ENCODE data around the gene CORO1A.
A peak's percentile ranks its signal among the peaks of the same experiment; 100 is the strongest.

CORO1A gene

DNA sequence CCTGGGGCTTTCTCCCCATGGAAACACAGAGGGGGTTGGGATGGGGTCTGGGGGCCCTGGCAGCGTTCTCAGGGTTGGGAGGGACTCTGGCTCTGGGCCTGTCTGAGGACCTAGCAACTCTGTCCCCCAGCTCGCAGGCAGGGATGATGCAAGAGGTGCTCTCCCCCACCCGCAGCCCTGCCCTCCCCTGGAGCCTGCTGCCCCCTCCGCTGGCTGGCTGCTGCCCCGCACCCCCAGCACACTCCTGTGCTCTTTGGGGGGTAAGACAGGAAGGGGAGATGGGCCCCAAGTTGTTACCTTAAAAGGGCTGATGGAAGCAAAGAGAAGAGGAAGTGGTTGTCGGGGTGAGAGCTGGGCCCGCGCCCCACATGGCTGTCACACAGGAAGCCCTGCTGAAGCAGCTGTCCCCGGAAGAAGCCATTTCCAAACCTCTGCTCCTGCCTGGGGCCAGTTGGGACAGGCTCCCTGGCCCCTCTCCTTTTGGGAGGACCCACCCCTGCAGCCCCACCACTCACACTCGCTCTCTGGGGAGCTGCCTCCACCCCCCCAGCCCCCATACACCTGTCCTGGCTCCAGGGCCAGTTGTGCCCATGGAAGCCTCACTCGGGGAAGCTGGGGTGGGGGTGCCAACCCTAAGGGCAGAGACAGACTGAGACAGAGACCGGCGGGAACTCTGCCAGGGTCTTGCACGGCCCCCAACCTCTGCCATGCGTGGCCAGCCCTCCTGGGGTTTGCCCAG, 2.5 kb downstream of the CORO1A start:
- H3K36me3 ChIP-seq (replicated peaks; ENCODE audit: insufficient read depth, low read length) = no peaks in the 10 kb centered on the region; the same call in 1 of the 2 replicates
- H3K79me2 ChIP-seq (ENCODE audit: low read length) = peaks cover 49% of the 10 kb centered on the region
- peak overlapping the region; percentile 92 for H3K27ac ChIP-seq (ENCODE audit: low read length)
- H4K20me1 ChIP-seq (ENCODE audit: insufficient read depth, low read length) = no peaks in the 10 kb centered on the region
- no peak overlapping the region for H2AFZ ChIP-seq (ENCODE audit: low read length)
- H3K9ac ChIP-seq (ENCODE audit: low read length) = peak overlapping the region; percentile 87
- peak overlapping the region; percentile 98 for H3K4me3 ChIP-seq (ENCODE audit: low read length)
- peaks cover 41% of the 10 kb centered on the region; the same call in 1 of the 2 replicates for H3F3A ChIP-seq (ENCODE audit: insufficient read depth, low read length)
- no peaks in the 10 kb centered on the region for H3K9me3 ChIP-seq (replicated peaks; ENCODE audit: insufficient read depth, low read length)
- H3K27me3 ChIP-seq (replicated peaks; ENCODE audit: insufficient read depth, low read length) = no peaks in the 10 kb centered on the region
- DNase-seq = peak; percentile 78
- peak overlapping the region; percentile 98 for H3K4me2 ChIP-seq (ENCODE audit: low read depth, low read length)
- no peaks in the 10 kb centered on the region for H3K9me2 ChIP-seq (replicated peaks; ENCODE audit: insufficient read depth, low read length)
- TF ChIP-seq EZH2phosphoT487 (IDR thresholded peaks at IDR 0.05; ENCODE audit: low read length) = no peak
- TF ChIP-seq, protein P1, sequence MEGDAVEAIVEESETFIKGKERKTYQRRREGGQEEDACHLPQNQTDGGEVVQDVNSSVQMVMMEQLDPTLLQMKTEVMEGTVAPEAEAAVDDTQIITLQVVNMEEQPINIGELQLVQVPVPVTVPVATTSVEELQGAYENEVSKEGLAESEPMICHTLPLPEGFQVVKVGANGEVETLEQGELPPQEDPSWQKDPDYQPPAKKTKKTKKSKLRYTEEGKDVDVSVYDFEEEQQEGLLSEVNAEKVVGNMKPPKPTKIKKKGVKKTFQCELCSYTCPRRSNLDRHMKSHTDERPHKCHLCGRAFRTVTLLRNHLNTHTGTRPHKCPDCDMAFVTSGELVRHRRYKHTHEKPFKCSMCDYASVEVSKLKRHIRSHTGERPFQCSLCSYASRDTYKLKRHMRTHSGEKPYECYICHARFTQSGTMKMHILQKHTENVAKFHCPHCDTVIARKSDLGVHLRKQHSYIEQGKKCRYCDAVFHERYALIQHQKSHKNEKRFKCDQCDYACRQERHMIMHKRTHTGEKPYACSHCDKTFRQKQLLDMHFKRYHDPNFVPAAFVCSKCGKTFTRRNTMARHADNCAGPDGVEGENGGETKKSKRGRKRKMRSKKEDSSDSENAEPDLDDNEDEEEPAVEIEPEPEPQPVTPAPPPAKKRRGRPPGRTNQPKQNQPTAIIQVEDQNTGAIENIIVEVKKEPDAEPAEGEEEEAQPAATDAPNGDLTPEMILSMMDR (IDR thresholded peaks at IDR 0.05; ENCODE audit: low read length) = no peak
- no peak for TF ChIP-seq EZH2 (optimal IDR thresholded peaks at IDR 0.05; ENCODE audit: low read depth, low read length)
- peaks cover 31% of the 10 kb centered on the region for H3K4me1 ChIP-seq (ENCODE audit: low read length)

DNA sequence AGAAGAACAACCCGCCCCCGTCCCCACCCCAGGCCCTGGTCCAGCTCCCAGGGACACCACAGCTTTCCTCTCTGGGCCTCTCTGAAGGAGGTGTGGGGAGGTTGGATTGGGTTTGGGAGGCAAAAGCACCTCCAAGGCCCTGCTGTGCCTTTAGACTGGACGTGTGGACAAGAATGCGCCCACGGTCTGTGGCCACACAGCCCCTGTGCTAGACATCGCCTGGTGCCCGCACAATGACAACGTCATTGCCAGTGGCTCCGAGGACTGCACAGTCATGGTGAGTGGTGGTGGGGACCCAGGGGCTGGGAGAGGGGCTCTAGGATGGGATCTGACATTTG, 3.0 kb downstream of the CORO1A start:
- Histone ChIP-seq H3F3A (ENCODE audit: insufficient read depth, low read length) (peaks cover 41% of the 10 kb centered on the region; the same call in 1 of the 2 replicates), H3K4me1 (ENCODE audit: low read length) (peaks cover 31% of the 10 kb centered on the region), H4K20me1 (ENCODE audit: insufficient read depth, low read length) (no peaks in the 10 kb centered on the region), H3K9ac (ENCODE audit: low read length) (peak overlapping the region; percentile 87; the same call in 1 of the 2 replicates), H3K4me2 (ENCODE audit: low read depth, low read length) (peak overlapping the region; percentile 98), H3K36me3 (replicated peaks; ENCODE audit: insufficient read depth, low read length) (no peaks in the 10 kb centered on the region; the same call in 1 of the 2 replicates), H3K4me3 (ENCODE audit: low read length) (peak overlapping the region; percentile 98; the same call in 1 of the 2 replicates), H3K27ac (ENCODE audit: low read length) (peak overlapping the region; percentile 92; the same call in 1 of the 2 replicates), H3K27me3 (replicated peaks; ENCODE audit: insufficient read depth, low read length) (no peaks in the 10 kb centered on the region), H3K9me2 (replicated peaks; ENCODE audit: insufficient read depth, low read length) (no peaks in the 10 kb centered on the region), H2AFZ (ENCODE audit: low read length) (no peak overlapping the region), H3K9me3 (replicated peaks; ENCODE audit: insufficient read depth, low read length) (no peaks in the 10 kb centered on the region), H3K79me2 (ENCODE audit: low read length) (peaks cover 49% of the 10 kb centered on the region)
- no peak for TF ChIP-seq EZH2 (optimal IDR thresholded peaks at IDR 0.05; ENCODE audit: low read depth, low read length)
- TF ChIP-seq EZH2phosphoT487 (IDR thresholded peaks at IDR 0.05; ENCODE audit: low read length) = no peak
- TF ChIP-seq, protein P1 (IDR thresholded peaks at IDR 0.05; ENCODE audit: low read length) = no peak
- DNase-seq = no peak

DNA sequence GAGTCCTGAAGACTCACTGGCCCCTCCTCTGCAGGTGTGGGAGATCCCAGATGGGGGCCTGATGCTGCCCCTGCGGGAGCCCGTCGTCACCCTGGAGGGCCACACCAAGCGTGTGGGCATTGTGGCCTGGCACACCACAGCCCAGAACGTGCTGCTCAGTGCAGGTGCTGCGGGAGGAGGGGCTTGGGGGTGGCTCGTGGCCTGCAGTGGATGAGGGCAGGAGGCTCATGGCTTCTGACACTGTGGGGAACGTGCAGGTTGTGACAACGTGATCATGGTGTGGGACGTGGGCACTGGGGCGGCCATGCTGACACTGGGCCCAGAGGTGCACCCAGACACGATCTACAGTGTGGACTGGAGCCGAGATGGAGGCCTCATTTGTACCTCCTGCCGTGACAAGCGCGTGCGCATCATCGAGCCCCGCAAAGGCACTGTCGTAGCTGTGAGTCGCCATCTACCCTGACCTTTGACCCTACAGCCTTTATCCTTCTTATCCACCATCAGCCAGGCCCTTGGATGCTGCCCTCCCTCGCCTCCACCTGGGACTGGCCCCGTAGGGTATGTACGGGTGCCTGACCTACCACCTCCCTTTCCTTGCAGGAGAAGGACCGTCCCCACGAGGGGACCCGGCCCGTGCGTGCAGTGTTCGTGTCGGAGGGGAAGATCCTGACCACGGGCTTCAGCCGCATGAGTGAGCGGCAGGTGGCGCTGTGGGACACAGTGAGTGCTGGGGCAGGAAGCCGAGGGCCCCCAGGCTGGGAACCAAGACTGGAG, 3.6 kb downstream of the CORO1A start:
- H3K36me3 ChIP-seq (replicated peaks; ENCODE audit: insufficient read depth, low read length) = no peaks in the 10 kb centered on the region; the same call in 1 of the 2 replicates
- no peaks in the 10 kb centered on the region for H4K20me1 ChIP-seq (ENCODE audit: insufficient read depth, low read length)
- H3K4me1 ChIP-seq (ENCODE audit: low read length) = peaks cover 31% of the 10 kb centered on the region
- no peak overlapping the region; the same call in 1 of the 2 replicates for H3K9ac ChIP-seq (ENCODE audit: low read length)
- DNase-seq = peak; percentile 52
- no peaks in the 10 kb centered on the region for H3K9me3 ChIP-seq (replicated peaks; ENCODE audit: insufficient read depth, low read length)
- H3K27ac ChIP-seq (ENCODE audit: low read length) = peak overlapping the region; percentile 92; the same call in 1 of the 2 replicates
- no peak overlapping the region for H2AFZ ChIP-seq (ENCODE audit: low read length)
- H3K4me3 ChIP-seq (ENCODE audit: low read length) = no peak overlapping the region
- H3K9me2 ChIP-seq (replicated peaks; ENCODE audit: insufficient read depth, low read length) = no peaks in the 10 kb centered on the region
- H3F3A ChIP-seq (ENCODE audit: insufficient read depth, low read length) = peaks cover 41% of the 10 kb centered on the region; the same call in 1 of the 2 replicates
- H3K27me3 ChIP-seq (replicated peaks; ENCODE audit: insufficient read depth, low read length) = no peaks in the 10 kb centered on the region
- H3K4me2 ChIP-seq (ENCODE audit: low read depth, low read length) = peak overlapping the region; percentile 98; the same call in 1 of the 2 replicates
- H3K79me2 ChIP-seq (ENCODE audit: low read length) = peaks cover 49% of the 10 kb centered on the region
- TF ChIP-seq EZH2 (optimal IDR thresholded peaks at IDR 0.05; ENCODE audit: low read depth, low read length) (no peak), EZH2phosphoT487 (IDR thresholded peaks at IDR 0.05; ENCODE audit: low read length) (no peak)
- TF ChIP-seq, protein P1 (IDR thresholded peaks at IDR 0.05; ENCODE audit: low read length) = peak; percentile 73

All from MM.1S (cell line).